NCI-H2196 (cell line): ENCODE data around the gene STIM1.
"Not testable (repeated sequence)": the region's sequence is repeated elsewhere in the genome, so short reads cannot be mapped to it uniquely, and the experiment has no call there.

Experiments used
- DNase-seq: peaks from one replicate; lab custom pipeline; 2025; ENCODE audit not compliant: unreplicated experiment; lab: John Stamatoyannopoulos, UW

STIM1 gene

GRCh38 chr11:3854977-3855807, at the start of gene STIM1:
STIM1 (plus strand) TSS chr11:3855664; CDS start chr11:3856271, 607 bp downstream.
- peak; percentile 96 for DNase-seq

- peak; percentile 75 for DNase-seq
Observed at GRCh38 chr11:3807909-3808860, 47.3 kb upstream of the STIM1 start, which contains the start of gene PGAP2. PGAP2 (plus strand) TSS chr11:3808560; CDS start chr11:3811260, 2,700 bp downstream.

- DNase-seq, result peak; percentile 63
Observed at GRCh38 chr11:3808861-3809623, 46.4 kb upstream of the STIM1 start.

DNA sequence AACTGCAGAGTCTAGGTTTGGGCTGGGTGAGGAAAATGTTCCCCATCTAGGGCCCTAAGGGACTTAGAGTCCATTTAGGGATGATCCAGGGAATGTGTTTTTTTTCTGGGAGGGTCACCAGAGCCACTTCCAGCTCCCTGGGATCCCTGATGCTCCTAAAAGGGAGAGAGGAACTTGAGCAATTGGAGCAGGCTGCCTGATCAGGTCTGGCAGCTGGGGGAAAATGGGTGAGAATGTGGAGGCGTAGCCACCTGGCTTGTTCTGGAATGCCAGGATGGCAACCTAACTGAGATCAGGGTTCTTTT, 45.9 kb upstream of the STIM1 start:
- DNase-seq, result no peak

DNA sequence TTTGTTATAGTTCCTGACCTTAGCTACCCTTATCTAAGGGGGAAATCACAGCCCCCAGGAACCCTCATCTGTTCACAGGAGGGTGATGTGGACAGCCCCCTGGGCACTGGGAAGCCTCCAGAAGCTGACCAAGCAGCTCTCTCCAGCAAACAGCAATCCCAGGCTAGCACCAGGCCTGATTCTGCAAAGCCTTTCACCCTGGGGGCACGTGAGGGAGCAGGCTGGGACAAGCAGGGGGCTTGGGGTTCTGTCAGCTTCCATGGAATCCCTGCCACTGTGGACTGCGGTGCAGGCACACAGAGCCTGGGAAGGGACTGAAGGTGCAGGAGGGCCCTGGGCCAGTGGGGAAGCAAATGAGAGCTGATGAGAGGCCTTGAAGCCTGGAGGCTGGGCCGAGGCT, 45.0 kb upstream of the STIM1 start:
- no peak for DNase-seq

- no peak for DNase-seq
Observed at GRCh38 chr11:3810951-3811350, 44.5 kb upstream of the STIM1 start.

DNA sequence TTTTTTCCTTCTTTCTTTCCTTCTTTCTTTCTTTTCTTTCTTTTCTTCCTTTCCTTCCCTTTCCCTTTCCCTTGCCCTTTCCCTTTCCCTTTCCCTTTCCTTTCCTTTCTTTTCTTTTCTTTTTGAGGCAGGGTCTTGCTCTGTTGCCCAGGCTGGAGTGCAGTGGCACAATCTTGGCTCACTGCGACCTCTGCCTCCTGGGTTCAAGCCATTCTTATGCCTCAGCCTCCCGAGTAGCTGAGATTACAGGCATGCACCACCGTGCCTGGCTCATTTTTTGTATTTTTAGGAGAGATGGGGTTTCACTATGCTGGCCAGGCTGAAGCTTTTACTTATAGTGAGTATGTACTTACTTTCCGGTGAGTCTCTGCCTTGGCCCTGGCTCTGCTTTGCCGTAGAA, 40.6 kb upstream of the STIM1 start:
- not testable (repeated sequence) for DNase-seq

DNA sequence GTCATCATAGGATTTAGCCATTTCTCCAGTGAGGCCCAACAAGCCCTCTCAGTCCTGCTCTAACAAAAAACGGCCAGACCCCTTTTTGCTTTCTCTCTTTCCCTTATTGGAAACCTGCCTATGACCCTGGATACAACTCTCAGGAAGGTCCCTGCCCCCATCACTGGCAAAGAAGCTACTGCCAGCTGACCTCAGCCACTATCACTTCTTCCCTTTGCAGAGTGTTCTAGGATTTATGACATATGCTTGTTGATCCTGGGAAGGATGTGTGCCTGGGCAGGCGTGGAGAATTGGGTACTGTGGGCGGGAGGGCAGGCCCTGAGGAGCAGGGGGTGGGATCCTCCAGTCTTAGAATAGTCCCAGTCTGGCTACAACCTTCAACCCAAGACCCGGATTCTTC, 39.6 kb upstream of the STIM1 start:
- no peak for DNase-seq

DNA sequence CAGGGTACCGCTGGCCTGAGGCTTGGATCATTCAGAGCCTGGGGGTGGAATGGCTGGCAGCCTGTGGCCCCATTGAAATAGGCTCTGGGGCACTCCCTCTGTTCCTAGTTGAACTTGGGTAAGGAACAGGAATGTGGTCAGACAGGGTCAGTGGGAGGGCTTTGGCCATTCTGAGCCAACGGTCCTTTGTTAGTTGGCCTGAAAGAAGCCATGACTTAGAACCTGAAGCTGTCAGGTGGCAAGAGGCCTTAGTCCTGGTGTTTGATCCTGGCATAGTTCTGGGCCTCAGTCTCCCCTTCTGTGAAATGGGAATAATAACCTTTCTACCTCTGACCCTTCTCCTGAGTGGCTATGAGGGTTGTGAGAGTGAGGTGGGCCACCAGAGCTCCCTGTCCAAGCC, 38.8 kb upstream of the STIM1 start:
- no peak for DNase-seq

GRCh38 chr11:3817181-3817800, 38.2 kb upstream of the STIM1 start:
- no peak for DNase-seq

DNA sequence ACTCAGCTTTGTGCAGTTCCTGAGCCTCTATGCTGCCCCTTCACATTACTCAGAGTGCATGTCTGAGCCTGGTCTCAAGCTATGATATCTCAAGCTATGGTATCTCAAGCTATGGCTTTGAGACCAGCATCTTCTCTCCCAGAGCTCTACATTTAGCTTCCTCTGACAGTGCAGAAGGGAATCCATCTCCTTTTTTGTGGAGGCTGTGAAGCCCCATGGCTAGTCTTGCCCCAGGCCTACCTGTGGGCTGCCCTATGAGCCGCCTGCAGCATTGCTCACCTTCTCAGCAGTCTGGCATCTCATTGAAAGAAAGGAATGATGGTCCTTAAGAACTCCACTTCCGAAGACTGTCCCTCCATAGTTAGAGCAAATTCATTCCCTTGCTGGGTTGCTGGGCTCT, 34.5 kb upstream of the STIM1 start:
- DNase-seq, result no peak

DNA sequence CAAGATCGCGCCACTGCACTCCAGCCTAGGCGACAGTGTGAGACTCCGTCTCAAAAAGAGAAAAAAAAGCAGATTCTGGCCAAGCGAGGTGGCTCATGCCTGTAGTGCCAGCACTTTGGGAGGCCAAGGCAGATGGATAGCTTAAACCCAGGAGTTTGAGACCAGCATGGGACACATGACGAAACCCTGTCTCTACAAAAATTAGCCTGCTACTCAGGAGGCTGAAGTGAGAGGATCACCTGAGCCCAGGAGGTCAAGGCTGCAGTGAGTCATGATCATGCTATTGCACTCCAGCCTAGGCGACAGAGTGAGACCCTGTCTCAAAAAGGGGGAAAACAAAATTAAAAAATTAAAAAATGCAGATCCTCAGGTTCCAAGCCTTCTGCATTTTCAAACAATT, 33.2 kb upstream of the STIM1 start:
- DNase-seq, result no peak

DNA sequence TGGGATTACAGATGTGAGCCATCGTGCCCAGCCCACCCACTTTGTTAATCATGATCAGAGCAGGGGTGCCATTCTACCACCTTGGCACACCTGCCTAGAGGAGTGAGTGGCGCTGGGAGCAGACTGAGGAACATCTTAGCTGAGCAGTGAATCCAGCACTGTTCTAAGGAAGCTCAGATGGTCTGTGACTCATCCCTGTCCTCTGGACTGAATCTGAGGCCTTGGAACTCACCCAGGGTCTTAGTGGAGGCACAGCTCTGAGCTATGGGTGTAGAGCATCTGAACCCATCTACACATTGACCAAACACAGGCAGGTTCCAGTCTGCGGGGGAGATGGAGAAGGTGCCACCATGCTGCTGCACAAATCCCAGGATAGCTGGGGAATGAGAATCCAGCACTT, 32.2 kb upstream of the STIM1 start:
- no peak for DNase-seq

DNA sequence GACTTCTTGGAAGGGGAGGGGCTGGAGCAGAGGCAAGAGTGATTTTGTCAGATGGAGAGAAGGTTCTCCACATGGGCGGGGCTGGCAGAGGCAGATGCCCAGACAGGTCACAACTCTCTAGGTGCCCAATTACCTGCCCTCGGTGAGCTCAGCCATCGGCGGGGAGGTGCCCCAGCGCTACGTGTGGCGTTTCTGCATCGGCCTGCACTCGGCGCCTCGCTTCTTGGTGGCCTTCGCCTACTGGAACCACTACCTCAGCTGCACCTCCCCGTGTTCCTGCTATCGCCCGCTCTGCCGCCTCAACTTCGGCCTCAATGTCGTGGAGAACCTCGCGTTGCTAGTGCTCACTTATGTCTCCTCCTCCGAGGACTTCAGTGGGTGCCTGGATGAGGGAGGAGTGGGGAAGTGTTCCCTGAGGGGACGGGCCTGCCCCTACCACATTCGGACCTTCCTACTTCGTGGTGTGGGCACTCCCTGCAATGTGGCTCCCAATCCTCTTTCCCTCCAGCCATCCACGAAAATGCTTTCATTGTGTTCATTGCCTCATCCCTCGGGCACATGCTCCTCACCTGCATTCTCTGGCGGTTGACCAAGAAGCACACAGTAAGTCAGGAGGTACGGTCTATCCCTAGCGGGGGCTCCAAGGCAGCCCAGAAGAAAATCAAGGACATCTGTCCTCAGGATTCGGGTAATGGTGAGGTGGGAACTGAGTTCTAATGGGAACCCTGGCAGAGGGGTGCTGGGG, 31.5 kb upstream of the STIM1 start:
- DNase-seq, result no peak

- no peak for DNase-seq
Observed at GRCh38 chr11:3824714-3825472, 30.6 kb upstream of the STIM1 start.

DNA sequence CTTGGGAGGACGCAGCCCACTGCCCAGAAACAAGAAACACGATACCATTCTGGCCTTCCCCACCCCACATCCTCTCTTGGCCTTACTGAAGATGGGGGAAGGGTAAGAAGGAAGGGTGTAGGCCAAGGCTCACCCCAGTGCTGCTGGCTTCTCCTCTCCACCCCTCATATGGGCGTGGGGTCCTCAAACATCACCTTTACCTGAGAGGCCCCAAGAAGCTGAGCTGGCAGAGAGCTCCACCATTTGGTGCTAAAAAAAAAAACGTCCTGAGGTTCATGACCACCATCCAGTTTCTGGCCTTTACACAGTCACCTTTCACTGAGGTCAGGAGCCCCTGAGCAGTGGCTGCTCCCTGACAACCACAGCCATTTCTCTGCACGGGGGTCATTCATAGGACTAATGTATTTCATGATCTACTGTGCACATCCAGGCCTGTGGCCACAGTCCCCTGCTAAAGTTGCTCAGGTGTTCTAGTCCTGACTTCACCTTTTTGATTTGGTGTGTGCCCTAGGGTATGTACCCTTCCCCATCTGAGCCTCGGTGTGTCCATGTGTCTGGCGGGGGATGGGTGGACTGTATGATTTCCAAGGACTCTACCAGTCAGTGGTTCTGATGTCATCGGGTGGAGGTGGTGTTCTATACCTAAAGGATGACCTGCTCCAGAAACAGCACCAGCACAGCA, 29.9 kb upstream of the STIM1 start:
- no peak for DNase-seq

DNA sequence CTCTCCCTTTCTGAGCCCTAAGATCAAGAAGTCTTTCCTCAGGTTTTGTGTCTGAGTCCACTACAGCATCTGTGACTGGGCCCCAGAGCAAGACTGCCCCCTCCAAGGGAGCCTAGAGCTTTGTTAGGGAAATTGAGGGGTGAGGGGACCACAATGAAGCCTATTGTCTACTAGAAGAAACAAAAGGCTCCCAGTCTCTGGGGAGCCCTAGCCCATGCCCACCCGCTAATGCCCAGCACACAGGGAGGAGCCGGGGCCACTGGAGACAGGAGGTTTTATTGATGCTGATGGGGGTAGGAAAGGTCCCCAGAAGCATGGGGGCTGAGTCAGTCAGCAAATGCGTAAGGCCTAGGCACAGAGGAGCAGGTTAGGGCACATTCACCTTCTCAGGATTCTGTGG, 28.7 kb upstream of the STIM1 start:
- DNase-seq, result no peak

DNA sequence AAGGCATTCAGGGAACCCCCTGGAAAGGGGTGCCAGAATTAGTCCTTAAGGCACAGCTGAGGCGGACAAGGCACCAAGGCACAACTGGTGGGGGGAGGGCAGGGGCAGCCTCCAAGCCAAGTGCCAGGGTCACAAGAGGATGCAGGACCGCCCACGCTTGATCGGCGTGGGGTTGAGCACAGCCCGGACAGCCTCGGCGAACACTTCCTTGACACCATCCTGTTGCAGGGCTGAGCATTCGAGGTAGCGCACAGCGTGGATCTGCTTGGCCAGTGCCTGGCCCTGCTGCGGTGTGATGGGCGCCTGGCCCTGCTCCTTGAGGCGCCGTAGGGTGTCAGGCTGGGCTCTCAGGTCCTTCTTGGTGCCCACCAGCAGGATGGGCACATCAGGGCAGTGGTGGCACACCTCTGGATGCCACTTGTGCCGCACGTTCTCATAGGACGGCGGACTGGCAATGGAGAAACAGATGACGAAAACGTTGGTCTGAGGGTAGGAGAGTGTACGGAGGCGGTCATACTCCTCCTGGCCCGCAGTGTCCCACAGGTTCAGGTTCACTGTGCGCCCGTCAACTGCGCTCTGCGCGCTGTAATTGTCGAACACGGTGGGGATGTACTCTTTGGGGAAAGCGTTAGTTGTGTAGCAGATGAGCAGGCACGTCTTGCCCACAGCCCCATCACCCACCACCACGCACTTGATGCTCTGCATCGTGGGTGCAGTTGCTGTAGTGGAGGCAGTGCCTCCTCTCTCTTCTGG, 27.9 kb upstream of the STIM1 start:
- DNase-seq, result no peak
